Measurements from ENCODE around the gene MRPS14.

The MRPS14 gene

DNA sequence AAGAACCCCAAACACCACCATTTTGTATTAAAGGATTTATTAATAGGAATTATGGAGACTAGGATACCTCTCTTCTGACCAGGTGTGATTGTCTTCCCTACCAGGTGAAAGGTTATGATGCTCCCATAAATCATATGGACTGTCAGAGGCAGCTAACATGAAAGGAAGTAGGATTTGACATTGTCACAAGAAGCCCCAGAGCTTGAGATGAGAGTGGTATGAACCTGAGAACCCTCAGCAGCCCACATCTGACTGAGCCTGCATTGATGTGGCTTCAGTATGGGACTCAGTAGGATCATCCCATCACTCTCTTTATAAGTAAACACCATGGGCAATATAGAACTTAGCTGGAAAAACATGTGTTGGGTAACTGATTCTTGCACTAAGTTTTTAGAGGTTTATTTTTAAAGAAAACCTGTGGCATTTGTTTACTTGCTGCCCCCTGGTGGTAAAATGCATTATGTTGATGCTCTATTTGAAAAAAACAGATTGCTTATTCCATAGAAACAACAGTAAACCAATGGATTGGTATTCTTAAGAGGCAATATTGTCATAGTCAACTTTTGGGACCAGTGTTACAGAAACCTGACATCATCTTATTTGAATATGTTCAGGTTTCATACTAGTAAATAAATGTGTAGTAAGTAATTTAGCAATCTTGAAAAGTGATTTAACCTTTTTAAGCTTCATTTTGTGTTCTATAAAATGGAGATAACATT lies 40.1 kb downstream of the MRPS14 start:
- DNase-seq: peak; percentile 28 to 55

DNA sequence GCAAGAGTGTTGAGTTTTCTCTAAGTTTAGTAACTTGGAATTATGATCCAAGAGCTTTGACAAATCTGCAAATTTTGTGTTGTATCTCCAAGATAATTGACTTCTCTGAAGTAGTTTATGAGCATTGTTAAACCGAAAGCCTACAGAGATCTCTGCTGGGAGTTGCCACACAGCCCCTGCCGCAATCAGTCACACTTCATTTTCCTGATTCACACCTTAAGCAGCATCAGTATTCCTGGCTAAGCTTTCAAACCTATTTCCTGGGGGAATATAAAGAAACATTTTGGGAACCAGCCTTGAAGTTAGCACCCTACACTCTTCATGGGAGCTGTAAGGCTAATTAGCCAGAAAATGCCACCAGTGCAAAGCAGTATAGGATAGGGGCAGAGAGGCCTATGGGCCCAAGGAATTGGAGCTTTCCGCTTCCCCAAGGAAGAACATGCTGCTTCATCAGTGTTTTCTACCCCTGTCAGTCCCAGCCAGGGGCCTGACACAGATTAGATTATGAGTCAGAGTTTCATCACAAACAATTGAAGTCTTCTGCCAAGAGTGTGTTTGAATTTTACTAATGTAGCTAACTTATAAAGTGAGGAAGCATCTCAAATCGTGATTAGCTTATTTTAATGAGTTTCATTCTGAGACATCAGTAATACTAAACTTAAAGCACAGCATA lies 46.7 kb downstream of the MRPS14 start:
- DNase-seq: no peak

DNA sequence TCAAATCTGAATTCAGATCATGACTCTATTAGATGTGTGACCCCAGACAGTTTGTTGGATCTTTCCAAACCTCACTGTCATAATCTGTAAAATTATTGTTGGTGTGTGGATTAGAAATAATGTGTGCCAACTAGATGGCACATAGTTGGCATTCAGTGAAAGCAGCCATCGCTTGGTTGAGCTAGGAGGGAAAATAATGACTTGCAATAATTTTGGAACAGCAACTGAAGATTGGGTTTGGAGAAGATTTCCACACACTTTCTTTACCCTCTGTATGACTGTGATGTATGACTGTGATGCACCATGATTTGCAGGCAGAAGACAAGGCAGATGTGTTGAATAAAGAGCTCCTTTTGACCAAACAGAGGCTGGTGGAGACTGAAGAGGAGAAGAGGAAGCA lies 47.5 kb downstream of the MRPS14 start:
- DNase-seq: no peak

DNA sequence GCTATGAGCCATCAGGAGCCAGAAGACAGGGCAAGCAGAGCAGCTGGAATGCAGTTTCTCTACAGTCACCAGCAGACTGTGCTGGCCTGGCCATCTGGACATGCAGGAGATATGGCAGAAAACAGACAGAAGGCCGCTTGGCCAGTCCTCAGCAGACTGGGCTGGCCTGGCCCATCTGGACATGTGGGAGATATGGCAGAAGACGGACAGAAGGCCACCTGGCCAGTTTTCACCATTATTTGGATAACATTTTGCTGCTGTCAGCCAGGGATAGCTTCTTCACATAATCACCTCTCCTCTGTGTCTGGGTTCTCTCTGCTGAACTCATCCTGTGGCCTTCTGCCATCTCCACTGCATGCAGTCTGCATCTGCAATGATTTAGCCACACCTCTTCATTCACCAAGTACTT lies 48.5 kb downstream of the MRPS14 start:
- DNase-seq: no peak

DNA sequence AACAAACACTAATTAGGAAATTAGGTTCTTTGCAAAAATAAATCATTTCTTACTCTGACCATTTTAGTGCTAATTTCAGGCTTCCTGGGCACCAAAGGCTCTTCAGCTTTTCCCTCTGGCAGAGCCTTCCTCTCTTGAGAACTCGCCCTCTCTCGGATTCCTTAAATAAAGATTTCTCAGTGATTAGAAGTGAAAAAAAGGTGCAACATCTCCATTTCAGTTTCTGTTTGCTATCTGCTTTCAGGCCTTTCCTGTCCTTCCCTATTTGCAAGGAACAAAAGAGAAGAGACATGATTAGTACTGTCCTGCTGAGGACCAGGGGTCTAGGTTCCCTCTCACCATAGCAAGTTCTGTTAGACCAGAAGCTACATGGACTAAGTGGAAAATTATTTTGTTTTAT lies 51.3 kb downstream of the MRPS14 start:
- DNase-seq: no peak

DNA sequence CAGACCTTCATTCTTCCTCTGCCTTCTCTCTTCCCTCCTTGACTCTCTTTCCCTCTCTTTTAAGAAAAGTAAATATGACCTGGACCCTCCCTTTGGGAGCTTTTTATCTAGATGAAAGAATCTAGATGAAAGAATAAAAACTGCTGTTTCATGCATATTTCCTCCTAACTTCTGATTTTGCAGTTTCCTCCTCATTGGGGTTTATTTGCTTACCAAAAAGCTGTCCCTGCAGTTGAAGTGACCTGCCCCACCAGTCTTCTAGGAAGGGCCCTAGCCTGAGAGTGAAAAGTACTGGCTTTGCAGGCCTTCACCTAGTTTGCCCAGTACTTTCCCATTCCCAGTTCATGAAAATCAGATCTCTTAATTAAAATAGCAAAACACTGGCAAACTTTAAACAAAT lies 51.8 kb downstream of the MRPS14 start:
- no peak for DNase-seq

DNA sequence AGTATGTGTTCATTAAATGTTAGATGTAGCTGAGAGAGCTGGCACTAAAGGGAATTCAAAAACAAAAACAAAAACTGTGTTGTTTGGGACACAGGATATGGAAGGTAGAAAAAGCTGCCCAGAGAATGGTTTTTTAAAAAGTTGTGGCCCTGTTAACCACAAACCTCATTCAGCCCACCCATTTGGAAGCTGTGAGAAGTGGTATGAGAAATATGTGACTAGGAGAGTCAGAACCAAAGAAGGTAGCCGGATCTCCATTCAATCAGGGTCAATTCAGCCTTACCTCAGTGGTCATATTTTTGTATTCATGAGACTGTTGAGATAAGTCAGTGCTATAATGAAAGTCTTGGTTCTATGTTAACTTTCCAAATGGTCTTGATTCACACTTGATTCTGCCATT lies 53.2 kb downstream of the MRPS14 start:
- DNase-seq: no peak

DNA sequence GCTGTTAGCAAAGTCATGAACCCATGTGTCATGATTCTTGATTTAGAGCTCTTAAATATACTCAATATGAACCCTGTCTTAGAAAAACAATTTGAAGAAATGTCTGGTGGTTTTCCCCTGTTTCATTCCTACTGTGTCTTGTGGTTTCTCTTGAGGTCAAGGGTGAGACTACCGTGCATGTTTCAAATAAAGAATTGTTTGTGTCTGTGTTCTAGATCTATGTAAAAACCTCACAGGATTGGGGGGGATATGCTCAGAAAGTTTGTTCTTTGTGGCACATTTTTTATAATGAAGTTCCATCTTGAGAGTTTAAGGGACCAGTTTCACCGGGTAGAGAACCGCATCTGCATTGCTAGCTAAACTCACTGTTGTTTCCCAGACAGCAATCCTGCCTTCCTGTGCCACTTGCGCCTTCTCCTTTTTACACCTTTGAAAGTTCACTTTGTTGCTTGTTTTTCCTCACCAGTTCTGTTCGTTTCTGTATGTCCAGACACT lies 54.4 kb downstream of the MRPS14 start:
- DNase-seq: no peak

DNA sequence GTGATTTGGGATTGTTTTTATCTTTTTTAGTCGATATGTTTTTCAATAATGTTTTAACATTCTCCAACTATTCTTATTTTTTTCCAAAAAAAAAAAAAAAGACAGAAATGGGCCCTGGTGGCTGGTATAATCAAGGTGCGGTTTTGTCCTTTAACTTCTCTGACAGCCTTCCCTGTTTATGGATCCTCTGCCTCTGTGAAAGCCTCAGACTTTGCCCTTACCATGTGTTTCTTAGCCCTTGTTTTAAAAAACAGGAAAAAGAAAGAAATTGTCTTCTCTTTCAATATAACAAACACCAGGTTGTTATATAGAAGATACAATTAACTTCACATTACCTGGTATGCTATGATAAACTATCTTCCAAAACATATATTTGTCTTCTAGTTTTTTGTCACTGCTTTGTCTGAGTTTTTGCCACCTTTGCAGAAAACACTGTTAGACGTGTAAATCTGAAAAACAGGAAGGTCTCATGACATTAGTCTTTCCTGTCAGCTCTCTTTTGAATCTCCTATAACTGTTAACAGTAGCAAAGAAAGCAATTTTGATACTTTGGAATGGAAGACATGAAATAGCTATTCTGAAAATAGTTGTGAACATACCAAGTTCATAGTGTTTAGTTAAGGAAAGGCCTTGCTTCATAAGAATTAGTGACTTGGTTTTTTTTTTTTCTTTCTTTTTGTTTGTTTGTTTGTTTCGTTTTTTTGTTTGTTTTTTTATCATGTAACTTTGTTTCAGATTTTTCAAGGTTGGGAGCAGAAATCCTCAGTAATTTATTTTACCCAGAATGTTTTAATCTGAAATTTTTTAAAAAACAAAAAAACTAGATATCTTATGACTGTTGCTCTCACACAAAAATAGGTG lies 55.1 kb downstream of the MRPS14 start:
- DNase-seq: no peak

DNA sequence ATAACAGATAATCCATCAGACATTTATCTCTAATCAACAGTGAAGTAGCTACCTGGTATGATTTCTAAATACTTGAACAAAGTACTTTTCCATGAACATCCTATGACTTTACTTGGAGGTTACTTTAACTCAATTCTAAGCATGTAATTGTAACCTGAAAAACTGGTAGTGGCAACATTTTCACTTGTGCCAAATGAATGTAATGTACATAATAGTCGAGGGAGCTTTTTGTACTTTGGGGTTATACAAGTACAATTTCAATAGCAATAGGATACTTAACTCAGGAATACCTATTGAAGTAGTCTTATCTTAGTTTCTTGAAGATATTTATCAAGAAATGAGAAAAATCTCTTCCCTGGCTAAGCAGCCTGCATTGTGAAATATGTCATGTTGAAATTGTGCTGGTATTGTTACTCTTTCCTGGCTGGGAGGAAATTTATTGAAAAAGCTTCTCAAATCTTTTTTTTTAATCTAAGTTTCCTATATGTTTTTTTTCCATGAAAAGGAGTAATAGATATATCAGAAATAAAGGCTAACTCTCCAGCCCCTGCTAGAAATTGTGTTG lies 57.1 kb downstream of the MRPS14 start:
- DNase-seq: no peak

DNA sequence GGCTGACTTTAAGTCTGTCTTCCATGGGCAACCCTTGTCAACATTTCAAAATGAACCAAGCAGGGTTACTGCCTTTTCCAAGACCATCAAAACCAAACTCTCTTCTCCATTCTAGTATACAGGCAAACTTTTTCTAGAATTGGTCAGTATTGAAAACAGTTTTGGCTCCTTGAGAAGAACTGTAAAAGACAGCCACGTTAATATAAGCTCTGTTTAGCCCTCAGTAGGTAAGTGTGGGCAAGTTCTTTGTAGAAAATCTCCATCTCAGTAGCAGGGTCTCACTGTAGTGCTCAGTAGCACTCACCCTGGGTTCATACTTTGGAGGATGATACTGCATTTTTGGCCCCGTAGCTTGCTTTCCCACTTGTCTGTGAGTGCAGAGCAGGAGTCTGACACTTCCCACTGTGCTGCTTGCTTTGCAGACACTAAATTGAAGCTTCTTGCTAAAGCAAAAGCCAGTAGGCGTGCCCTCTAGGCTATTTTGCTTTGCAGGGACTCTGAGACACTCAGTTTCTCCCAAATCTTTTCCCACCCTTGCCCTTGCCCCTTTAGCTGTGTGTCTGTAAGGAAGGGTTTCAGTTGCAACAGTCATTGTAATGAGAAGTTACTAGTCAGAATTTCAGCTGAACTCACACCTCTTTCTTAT lies 57.7 kb downstream of the MRPS14 start:
- DNase-seq: no peak

DNA sequence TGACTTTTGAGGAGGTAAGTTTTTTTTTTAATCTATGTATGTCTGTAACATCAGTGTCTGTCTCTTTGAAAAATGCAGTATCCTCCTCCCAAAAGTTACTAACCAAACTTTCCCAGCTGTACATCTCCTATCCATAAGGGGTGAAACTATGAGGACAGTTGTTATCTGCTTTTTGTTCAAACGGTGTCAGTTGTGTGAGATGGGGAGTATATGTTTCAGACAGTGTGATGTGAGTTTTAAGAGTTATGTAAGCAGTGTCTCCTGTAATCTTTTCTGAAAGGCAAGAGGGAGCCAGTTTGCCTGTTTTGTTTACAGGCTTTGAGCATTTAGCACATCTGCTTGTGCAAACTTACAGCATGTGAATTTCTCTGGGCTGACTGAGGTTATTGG lies 58.3 kb downstream of the MRPS14 start:
- DNase-seq: no peak

DNA sequence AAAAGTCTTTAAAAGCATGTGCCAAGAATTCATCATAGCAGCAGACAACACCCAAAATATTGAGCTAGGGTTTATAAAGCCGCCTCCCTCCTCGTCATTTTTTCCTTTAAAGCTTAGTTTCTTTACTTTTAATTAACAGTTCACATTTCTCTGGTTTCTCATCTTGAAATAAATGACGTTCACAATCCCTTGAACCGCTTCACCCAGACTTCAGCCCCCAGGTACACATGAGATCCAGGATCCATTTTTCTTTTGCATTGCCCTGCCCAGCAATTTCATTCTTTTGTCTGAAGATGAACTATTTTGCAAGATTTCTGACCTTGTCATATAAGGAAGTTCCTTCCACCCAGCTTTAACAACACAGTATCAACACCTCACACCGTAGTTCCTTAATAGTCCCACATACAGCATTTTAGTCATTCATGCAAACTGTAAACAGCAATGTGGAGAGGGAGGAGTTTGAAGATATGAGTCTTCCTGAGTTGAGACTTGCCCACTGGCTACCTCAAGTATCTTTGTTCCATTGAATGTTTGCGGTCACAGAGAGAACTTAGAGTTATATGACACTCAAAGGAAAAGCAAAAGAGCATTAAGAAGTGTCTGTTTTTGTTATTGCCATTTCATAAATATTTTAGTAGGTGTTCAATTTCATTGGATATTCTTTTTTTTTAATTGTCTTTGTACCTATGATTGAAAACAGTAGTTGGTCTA lies 58.8 kb downstream of the MRPS14 start:
- no peak for DNase-seq

DNA sequence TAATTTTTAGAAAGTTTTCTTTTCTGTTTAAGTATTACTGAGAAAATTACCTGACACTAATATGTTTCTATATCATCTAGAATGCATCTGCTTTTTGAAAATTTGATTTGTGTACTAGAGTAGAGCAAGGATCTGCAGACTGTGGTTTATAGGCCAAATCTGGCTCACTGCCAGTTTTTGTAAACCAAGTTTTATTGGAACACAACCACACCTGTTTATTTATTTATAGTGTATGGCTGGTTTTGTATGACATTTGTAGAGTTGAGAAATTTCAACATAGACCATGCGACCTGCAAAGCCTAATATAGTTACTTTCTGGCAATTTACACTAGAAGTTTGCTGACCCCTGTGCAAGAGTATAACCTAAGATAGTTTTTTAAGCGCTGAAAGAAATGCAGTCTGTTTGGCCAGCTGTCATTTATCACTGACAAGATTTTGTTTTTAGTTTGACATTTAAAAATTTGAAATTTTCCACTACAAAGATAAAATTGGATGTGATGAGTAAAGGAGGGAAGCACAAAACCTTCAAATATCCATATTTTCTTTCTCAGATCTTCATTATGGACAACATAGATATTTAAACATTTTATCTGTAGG lies 59.6 kb downstream of the MRPS14 start:
- peak in 1 of 2 experiments; percentile 15 for DNase-seq
